HEK293 (cell line): ENCODE results near the gene SLC33A1.

Experiments
- CTCF ChIA-PET: fragments of 350-600 bp; formaldehyde crosslinking; extraction: SDS; loops from one replicate; lab custom pipeline; 2021; ENCODE audit warnings: antibody characterized with exemption; lab: Yijun Ruan, JAX
- POLR2A ChIA-PET: fragments of 300-600 bp; formaldehyde crosslinking; extraction: SDS; loops from one replicate; lab custom pipeline; 2020; ENCODE audit warnings: antibody characterized with exemption, inconsistent platforms; lab: Yijun Ruan, JAX
- H3K27ac ChIP-seq: fragments of 200-500 bp; sonication (Bioruptor generic); 2 replicates; pipeline ENCODE4 v1.5.1; 2014; ENCODE audit warnings: low read depth, low read length, control low read depth, inconsistent platforms; ENCODE audit errors: extremely low read depth
- H3K36me3 ChIP-seq, 2 experiments: fragments of 200-500 bp in 1 of 2; sonication (Bioruptor generic) in 1 of 2; 1 replicate in 1 of 2; 2 replicates in 1 of 2; pipeline ENCODE4 v1.5.1; 2014 to 2017; ENCODE audit warnings: inconsistent platforms in 2 of 2, low read length in 2 of 2; ENCODE audit not compliant: control insufficient read depth in 2 of 2, insufficient read depth in 1 of 2
- H3K4me1 ChIP-seq: fragments of 200-500 bp; sonication (Bioruptor generic); 2 replicates; pipeline ENCODE4 v1.5.1; 2014; ENCODE audit warnings: mild to moderate bottlenecking, low read length, inconsistent platforms; ENCODE audit not compliant: control insufficient read depth, insufficient read depth
- H3K4me3 ChIP-seq: 2 replicates; pipeline ENCODE4 v1.5.1; 2011; ENCODE audit warnings: low read depth, mild to moderate bottlenecking, control low read depth, low read length, moderate library complexity
- H3K9me3 ChIP-seq: fragments of 200-500 bp; sonication (Bioruptor generic); 2 replicates; pipeline ENCODE4 v1.5.1; 2014; ENCODE audit warnings: low read depth, low read length, inconsistent platforms; ENCODE audit not compliant: control insufficient read depth, insufficient read depth
- KLF10 ChIP-seq: fragments of 450-650 bp; IDR thresholded peaks from 2 replicates; pipeline ENCODE4 v1.5.1; 2018; ENCODE audit warnings: missing biosample characterization, mild to moderate bottlenecking, missing genetic modification characterization
- OSR2 ChIP-seq: fragments of 450-650 bp; formaldehyde crosslinking; IDR thresholded peaks from 2 replicates; pipeline ENCODE4 v1.5.1; 2016; ENCODE audit warnings: missing biosample characterization, missing genetic modification characterization
- ZFP37 ChIP-seq: fragments of 450-650 bp; formaldehyde crosslinking; IDR thresholded peaks from 2 replicates; pipeline ENCODE4 v1.5.1; 2016; ENCODE audit warnings: missing biosample characterization, missing genetic modification characterization
- ZNF112 ChIP-seq: fragments of 450-650 bp; formaldehyde crosslinking; IDR thresholded peaks from 2 replicates; pipeline ENCODE4 v1.5.0; 2017; ENCODE audit warnings: missing biosample characterization, missing genetic modification characterization
- ZNF184 ChIP-seq: fragments of 450-650 bp; IDR thresholded peaks from 2 replicates; pipeline ENCODE4 v1.5.1; 2018; ENCODE audit warnings: missing biosample characterization, mild to moderate bottlenecking, missing genetic modification characterization
- ZNF19 ChIP-seq: fragments of 450-650 bp; formaldehyde crosslinking; IDR thresholded peaks from 2 replicates; pipeline ENCODE4; 2016; ENCODE audit warnings: missing biosample characterization, missing genetic modification characterization, low read depth
- ZNF350 ChIP-seq: fragments of 450-650 bp; formaldehyde crosslinking; IDR thresholded peaks from 2 replicates; pipeline ENCODE4 v1.5.0; 2017; ENCODE audit warnings: missing biosample characterization, mild to moderate bottlenecking, missing genetic modification characterization
- ZNF529 ChIP-seq: fragments of 450-650 bp; formaldehyde crosslinking; IDR thresholded peaks from 2 replicates; pipeline ENCODE4 v1.5.1; 2017; ENCODE audit warnings: missing genetic modification characterization, missing biosample characterization; ENCODE audit not compliant: insufficient replicate concordance
- ZNF558 ChIP-seq: fragments of 450-650 bp; formaldehyde crosslinking; IDR thresholded peaks from 2 replicates; pipeline ENCODE4 v1.5.1; 2016; ENCODE audit warnings: missing biosample characterization, missing genetic modification characterization
- ZNF561 ChIP-seq: fragments of 450-650 bp; IDR thresholded peaks from 2 replicates; pipeline ENCODE4 v1.5.1; 2018; ENCODE audit warnings: missing biosample characterization, missing genetic modification characterization, borderline replicate concordance
- ZNF585B ChIP-seq: fragments of 450-650 bp; formaldehyde crosslinking; IDR thresholded peaks from 2 replicates; pipeline ENCODE4 v1.5.1; 2016; ENCODE audit warnings: missing biosample characterization, missing genetic modification characterization
- ZNF600 ChIP-seq: fragments of 450-650 bp; formaldehyde crosslinking; IDR thresholded peaks from 2 replicates; pipeline ENCODE4 v1.5.1; 2016; ENCODE audit warnings: missing biosample characterization, missing genetic modification characterization
- TF ChIP-seq, protein P1 (sequence below): fragments of 450-650 bp; formaldehyde crosslinking; IDR thresholded peaks from 2 replicates; pipeline ENCODE4 v1.5.1; 2016; ENCODE audit warnings: missing biosample characterization, missing genetic modification characterization, low read depth
- TF ChIP-seq, protein P2 (sequence below): fragments of 450-650 bp; formaldehyde crosslinking; conservative IDR thresholded peaks from 2 replicates; pipeline ENCODE4 v1.5.1; 2016; ENCODE audit warnings: low read depth, missing biosample characterization, missing genetic modification characterization
- TF ChIP-seq, protein P3 (sequence below): fragments of 450-650 bp; formaldehyde crosslinking; IDR thresholded peaks from 2 replicates; pipeline ENCODE4 v1.5.1; 2016; ENCODE audit warnings: missing biosample characterization, missing genetic modification characterization, low read depth
- TF ChIP-seq, protein P4 (sequence below): fragments of 450-650 bp; formaldehyde crosslinking; IDR thresholded peaks from 2 replicates; pipeline ENCODE4 v1.5.1; 2016; ENCODE audit warnings: missing biosample characterization, missing genetic modification characterization

Gene SLC33A1

DNA sequence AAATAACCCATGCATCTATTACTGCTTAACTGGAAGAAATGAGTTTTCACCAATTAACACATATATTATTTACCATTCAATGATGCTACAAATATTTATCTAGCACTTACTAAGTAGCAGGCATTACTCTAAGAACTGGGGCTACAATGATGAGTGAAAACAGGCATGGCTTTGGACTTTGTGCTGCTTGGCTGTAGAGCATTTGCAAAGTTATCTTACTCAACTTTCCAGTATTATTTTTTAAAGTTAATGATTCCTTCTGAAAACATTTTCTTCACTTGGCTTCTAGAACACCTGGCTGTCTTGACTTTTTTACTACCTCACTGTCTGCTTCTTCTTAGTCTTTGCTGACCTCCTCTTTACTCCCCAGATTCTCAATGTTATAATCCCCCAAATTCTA is 49.9 kb downstream of the SLC33A1 start:
- no peaks in the 10 kb centered on the region for H3K9me3 ChIP-seq
- H3K36me3 ChIP-seq, result peaks cover 0 to 19% of the 10 kb centered on the region in 2 experiments
- no peak overlapping the region for H3K27ac ChIP-seq
- TF ChIP-seq ZNF558 (tag by site-specific recombination) (no peak), ZNF112 (tag by site-specific recombination) (no peak), ZNF600 (tag by site-specific recombination) (no peak)
- CTCF ChIA-PET, result interaction anchor here (0.7 kb wide), 1 partner anchor 223 kb away, joined by 4 read pairs; no protein-coding TSS in a partner anchor
- no peak overlapping the region for H3K4me3 ChIP-seq
- POLR2A ChIA-PET, result no interaction called here
- H3K4me1 ChIP-seq, result no peaks in the 10 kb centered on the region

DNA sequence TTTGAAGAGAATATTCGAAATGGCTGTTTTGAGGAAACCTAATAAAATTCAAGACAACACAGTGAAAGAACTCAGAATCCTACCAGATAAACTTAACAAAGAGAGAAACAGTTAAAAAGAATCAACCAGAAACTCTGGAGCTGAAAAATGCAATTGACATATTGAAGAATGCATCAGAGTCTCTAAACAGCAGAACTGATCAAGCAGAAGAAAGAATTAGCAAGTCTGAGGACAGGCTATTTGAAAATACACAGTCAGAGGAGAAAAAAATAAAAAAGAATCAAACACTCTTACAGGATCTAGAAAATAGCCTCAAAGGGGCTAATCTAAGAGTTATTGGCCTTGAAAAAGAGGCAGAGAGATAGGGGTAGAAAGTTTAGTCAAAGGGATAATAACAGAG is 61.7 kb downstream of the SLC33A1 start:
- H3K9me3 ChIP-seq, result no peaks in the 10 kb centered on the region
- ChIA-PET CTCF (interaction anchor here (2.6 kb wide), 1 partner anchor 13 kb away, joined by 10 read pairs; the partner anchor contains the start of gene C3orf33), POLR2A (no interaction called here)
- H3K4me1 ChIP-seq, result no peaks in the 10 kb centered on the region
- no peak overlapping the region for H3K27ac ChIP-seq
- no peak overlapping the region for H3K4me3 ChIP-seq
- TF ChIP-seq ZNF19 (tag by site-specific recombination) (no peak), ZNF585B (tag by site-specific recombination) (no peak), OSR2 (tag by site-specific recombination) (no peak), ZNF184 (tag by site-specific recombination) (no peak), ZNF561 (no peak), ZNF558 (tag by site-specific recombination) (no peak), KLF10 (tag by site-specific recombination) (no peak), ZNF529 (tag by site-specific recombination) (no peak), ZFP37 (tag by site-specific recombination) (no peak), ZNF112 (tag by site-specific recombination) (no peak), ZNF350 (tag by site-specific recombination) (no peak)
- TF ChIP-seq, protein P1, sequence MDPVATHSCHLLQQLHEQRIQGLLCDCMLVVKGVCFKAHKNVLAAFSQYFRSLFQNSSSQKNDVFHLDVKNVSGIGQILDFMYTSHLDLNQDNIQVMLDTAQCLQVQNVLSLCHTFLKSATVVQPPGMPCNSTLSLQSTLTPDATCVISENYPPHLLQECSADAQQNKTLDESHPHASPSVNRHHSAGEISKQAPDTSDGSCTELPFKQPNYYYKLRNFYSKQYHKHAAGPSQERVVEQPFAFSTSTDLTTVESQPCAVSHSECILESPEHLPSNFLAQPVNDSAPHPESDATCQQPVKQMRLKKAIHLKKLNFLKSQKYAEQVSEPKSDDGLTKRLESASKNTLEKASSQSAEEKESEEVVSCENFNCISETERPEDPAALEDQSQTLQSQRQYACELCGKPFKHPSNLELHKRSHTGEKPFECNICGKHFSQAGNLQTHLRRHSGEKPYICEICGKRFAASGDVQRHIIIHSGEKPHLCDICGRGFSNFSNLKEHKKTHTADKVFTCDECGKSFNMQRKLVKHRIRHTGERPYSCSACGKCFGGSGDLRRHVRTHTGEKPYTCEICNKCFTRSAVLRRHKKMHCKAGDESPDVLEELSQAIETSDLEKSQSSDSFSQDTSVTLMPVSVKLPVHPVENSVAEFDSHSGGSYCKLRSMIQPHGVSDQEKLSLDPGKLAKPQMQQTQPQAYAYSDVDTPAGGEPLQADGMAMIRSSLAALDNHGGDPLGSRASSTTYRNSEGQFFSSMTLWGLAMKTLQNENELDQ (tag by site-specific recombination), result no peak
- TF ChIP-seq, protein P2, sequence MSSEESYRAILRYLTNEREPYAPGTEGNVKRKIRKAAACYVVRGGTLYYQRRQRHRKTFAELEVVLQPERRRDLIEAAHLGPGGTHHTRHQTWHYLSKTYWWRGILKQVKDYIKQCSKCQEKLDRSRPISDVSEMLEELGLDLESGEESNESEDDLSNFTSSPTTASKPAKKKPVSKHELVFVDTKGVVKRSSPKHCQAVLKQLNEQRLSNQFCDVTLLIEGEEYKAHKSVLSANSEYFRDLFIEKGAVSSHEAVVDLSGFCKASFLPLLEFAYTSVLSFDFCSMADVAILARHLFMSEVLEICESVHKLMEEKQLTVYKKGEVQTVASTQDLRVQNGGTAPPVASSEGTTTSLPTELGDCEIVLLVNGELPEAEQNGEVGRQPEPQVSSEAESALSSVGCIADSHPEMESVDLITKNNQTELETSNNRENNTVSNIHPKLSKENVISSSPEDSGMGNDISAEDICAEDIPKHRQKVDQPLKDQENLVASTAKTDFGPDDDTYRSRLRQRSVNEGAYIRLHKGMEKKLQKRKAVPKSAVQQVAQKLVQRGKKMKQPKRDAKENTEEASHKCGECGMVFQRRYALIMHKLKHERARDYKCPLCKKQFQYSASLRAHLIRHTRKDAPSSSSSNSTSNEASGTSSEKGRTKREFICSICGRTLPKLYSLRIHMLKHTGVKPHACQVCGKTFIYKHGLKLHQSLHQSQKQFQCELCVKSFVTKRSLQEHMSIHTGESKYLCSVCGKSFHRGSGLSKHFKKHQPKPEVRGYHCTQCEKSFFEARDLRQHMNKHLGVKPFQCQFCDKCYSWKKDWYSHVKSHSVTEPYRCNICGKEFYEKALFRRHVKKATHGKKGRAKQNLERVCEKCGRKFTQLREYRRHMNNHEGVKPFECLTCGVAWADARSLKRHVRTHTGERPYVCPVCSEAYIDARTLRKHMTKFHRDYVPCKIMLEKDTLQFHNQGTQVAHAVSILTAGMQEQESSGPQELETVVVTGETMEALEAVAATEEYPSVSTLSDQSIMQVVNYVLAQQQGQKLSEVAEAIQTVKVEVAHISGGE (tag by site-specific recombination), result no peak
- TF ChIP-seq, protein P3, sequence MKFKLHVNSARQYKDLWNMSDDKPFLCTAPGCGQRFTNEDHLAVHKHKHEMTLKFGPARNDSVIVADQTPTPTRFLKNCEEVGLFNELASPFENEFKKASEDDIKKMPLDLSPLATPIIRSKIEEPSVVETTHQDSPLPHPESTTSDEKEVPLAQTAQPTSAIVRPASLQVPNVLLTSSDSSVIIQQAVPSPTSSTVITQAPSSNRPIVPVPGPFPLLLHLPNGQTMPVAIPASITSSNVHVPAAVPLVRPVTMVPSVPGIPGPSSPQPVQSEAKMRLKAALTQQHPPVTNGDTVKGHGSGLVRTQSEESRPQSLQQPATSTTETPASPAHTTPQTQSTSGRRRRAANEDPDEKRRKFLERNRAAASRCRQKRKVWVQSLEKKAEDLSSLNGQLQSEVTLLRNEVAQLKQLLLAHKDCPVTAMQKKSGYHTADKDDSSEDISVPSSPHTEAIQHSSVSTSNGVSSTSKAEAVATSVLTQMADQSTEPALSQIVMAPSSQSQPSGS, result no peak
- TF ChIP-seq, protein P4, sequence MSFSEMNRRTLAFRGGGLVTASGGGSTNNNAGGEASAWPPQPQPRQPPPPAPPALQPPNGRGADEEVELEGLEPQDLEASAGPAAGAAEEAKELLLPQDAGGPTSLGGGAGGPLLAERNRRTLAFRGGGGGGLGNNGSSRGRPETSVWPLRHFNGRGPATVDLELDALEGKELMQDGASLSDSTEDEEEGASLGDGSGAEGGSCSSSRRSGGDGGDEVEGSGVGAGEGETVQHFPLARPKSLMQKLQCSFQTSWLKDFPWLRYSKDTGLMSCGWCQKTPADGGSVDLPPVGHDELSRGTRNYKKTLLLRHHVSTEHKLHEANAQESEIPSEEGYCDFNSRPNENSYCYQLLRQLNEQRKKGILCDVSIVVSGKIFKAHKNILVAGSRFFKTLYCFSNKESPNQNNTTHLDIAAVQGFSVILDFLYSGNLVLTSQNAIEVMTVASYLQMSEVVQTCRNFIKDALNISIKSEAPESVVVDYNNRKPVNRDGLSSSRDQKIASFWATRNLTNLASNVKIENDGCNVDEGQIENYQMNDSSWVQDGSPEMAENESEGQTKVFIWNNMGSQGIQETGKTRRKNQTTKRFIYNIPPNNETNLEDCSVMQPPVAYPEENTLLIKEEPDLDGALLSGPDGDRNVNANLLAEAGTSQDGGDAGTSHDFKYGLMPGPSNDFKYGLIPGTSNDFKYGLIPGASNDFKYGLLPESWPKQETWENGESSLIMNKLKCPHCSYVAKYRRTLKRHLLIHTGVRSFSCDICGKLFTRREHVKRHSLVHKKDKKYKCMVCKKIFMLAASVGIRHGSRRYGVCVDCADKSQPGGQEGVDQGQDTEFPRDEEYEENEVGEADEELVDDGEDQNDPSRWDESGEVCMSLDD (tag by site-specific recombination), result no peak
- peaks cover 0 to 13% of the 10 kb centered on the region in 2 experiments; a peak in 1 of 3 replicates for H3K36me3 ChIP-seq
